Measurements from ENCODE around the gene MTFR1L.
"Not testable (repeated sequence)": the region's sequence is repeated elsewhere in the genome, so short reads cannot be mapped to it uniquely, and the experiment has no call there.

MTFR1L gene

GRCh38 chr1:25837262-25837875 is 17.6 kb downstream of the MTFR1L start:
- H3K4me1 ChIP-seq (ENCODE audit: insufficient read depth, low read length) = no peaks in the 10 kb centered on the region
- no peaks in the 10 kb centered on the region for H3K27me3 ChIP-seq (ENCODE audit: control insufficient read depth in 1 of 2, insufficient read depth in 2 of 2, low read length in 2 of 2)
- no peak overlapping the region for H3K9ac ChIP-seq (ENCODE audit: low read length)
- H3K9me3 ChIP-seq (ENCODE audit: low read length) = no peaks in the 10 kb centered on the region
- no peak overlapping the region for H3K27ac ChIP-seq (ENCODE audit: low read depth, low read length)
- H3K4me3 ChIP-seq (ENCODE audit: low read depth in 1 of 2, low read length in 2 of 2) = no peak overlapping the region
- peaks cover 27% of the 10 kb centered on the region for H3K36me3 ChIP-seq (ENCODE audit: insufficient read depth, low read length)

GRCh38 chr1:25839808-25840207 is 20.1 kb downstream of the MTFR1L start:
- H3K36me3 ChIP-seq (ENCODE audit: insufficient read depth, low read length) = peaks cover 16% of the 10 kb centered on the region

GRCh38 chr1:25843483-25843882 is 23.7 kb downstream of the MTFR1L start:
- Histone ChIP-seq H3K9ac (ENCODE audit: low read length) (no peak overlapping the region), H3K27me3 (ENCODE audit: control insufficient read depth in 1 of 2, insufficient read depth in 2 of 2, low read length in 2 of 2) (no peaks in the 10 kb centered on the region), H3K9me3 (ENCODE audit: low read length) (no peaks in the 10 kb centered on the region), H3K4me1 (ENCODE audit: insufficient read depth, low read length) (no peaks in the 10 kb centered on the region), H3K4me3 (ENCODE audit: low read depth in 1 of 2, low read length in 2 of 2) (no peak overlapping the region), H3K36me3 (ENCODE audit: insufficient read depth, low read length) (no peaks in the 10 kb centered on the region), H3K27ac (ENCODE audit: low read depth, low read length) (no peak overlapping the region)

More at GRCh38 chr1:25839808-25840207, 20.1 kb downstream of the MTFR1L start:
- not testable (repeated sequence) for H3K9me3 ChIP-seq (ENCODE audit: low read length); H3K27me3 ChIP-seq (ENCODE audit: control insufficient read depth in 1 of 2, insufficient read depth in 2 of 2, low read length in 2 of 2); H3K4me3 ChIP-seq (ENCODE audit: low read depth in 1 of 2, low read length in 2 of 2); H3K4me1 ChIP-seq (ENCODE audit: insufficient read depth, low read length); H3K27ac ChIP-seq (ENCODE audit: low read depth, low read length); H3K9ac ChIP-seq (ENCODE audit: low read length)

DNA sequence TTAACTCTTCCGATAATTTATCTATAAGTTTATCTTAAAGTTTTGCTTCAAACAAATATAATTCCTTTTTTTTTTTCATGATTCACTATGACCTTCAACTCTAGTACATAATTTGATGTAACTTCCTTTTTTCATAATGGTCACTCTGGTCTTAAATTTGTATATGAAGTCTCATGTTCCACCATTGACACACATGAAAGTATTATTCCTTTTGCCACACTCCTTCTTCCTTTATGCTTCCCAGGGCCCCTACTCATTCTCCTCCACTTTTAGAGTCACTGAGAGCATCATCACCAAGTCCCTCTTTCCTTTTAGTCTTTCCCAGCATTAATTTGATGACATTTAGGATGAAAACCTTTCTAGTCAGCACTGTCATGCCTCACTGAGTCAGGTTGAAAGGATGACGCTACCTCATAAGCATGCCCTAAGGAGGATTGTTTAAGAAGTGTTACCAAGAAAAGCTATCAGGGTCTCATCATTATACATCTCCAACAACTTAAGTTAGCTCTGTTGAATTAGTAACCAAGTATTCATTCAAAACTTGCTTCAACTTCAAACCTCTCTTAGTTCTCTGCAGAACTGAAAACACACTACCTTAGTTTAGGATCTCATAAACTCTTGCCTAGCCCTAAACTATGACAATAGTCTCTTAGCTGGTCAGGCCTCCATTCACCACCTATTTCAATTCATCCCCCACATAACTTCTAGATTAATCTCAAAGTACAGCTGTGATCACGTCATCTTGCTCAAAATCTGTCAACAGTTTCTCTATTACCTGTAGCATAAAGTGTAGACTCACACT is 25.0 kb downstream of the MTFR1L start:
- Histone ChIP-seq H3K4me3 (ENCODE audit: low read depth in 1 of 2, low read length in 2 of 2) (no peak overlapping the region), H3K9ac (ENCODE audit: low read length) (no peak overlapping the region), H3K9me3 (ENCODE audit: low read length) (no peaks in the 10 kb centered on the region), H3K4me1 (ENCODE audit: insufficient read depth, low read length) (no peaks in the 10 kb centered on the region), H3K27me3 (ENCODE audit: control insufficient read depth in 1 of 2, insufficient read depth in 2 of 2, low read length in 2 of 2) (no peaks in the 10 kb centered on the region), H3K27ac (ENCODE audit: low read depth, low read length) (no peak overlapping the region), H3K36me3 (ENCODE audit: insufficient read depth, low read length) (no peaks in the 10 kb centered on the region)

- Histone ChIP-seq H3K27me3 (ENCODE audit: control insufficient read depth in 1 of 2, insufficient read depth in 2 of 2, low read length in 2 of 2) (no peaks in the 10 kb centered on the region), H3K27ac (ENCODE audit: low read depth, low read length) (no peak overlapping the region), H3K9ac (ENCODE audit: low read length) (no peak overlapping the region), H3K9me3 (ENCODE audit: low read length) (no peaks in the 10 kb centered on the region), H3K4me1 (ENCODE audit: insufficient read depth, low read length) (no peaks in the 10 kb centered on the region), H3K4me3 (ENCODE audit: low read depth in 1 of 2, low read length in 2 of 2) (no peak overlapping the region), H3K36me3 (ENCODE audit: insufficient read depth, low read length) (no peaks in the 10 kb centered on the region)
Measured at GRCh38 chr1:25845664-25846063, 25.9 kb downstream of the MTFR1L start.

- Histone ChIP-seq H3K9me3 (ENCODE audit: low read length) (no peaks in the 10 kb centered on the region), H3K36me3 (ENCODE audit: insufficient read depth, low read length) (no peaks in the 10 kb centered on the region), H3K9ac (ENCODE audit: low read length) (no peak overlapping the region), H3K27ac (ENCODE audit: low read depth, low read length) (no peak overlapping the region), H3K27me3 (ENCODE audit: control insufficient read depth in 1 of 2, insufficient read depth in 2 of 2, low read length in 2 of 2) (no peaks in the 10 kb centered on the region), H3K4me1 (ENCODE audit: insufficient read depth, low read length) (no peaks in the 10 kb centered on the region), H3K4me3 (ENCODE audit: low read depth in 1 of 2, low read length in 2 of 2) (no peak overlapping the region)
Measured at GRCh38 chr1:25847929-25848328, 28.2 kb downstream of the MTFR1L start.

GRCh38 chr1:25848531-25848930 is 28.8 kb downstream of the MTFR1L start:
- H3K36me3 ChIP-seq (ENCODE audit: insufficient read depth, low read length) = no peaks in the 10 kb centered on the region
- H3K27me3 ChIP-seq (ENCODE audit: control insufficient read depth in 1 of 2, insufficient read depth in 2 of 2, low read length in 2 of 2) = no peaks in the 10 kb centered on the region
- no peak overlapping the region for H3K9ac ChIP-seq (ENCODE audit: low read length)
- no peaks in the 10 kb centered on the region for H3K4me1 ChIP-seq (ENCODE audit: insufficient read depth, low read length)
- no peaks in the 10 kb centered on the region for H3K9me3 ChIP-seq (ENCODE audit: low read length)
- H3K27ac ChIP-seq (ENCODE audit: low read depth, low read length) = no peak overlapping the region
- no peak overlapping the region for H3K4me3 ChIP-seq (ENCODE audit: low read depth in 1 of 2, low read length in 2 of 2)

GRCh38 chr1:25854554-25854953 is 34.8 kb downstream of the MTFR1L start:
- Histone ChIP-seq H3K36me3 (ENCODE audit: insufficient read depth, low read length) (no peaks in the 10 kb centered on the region), H3K9me3 (ENCODE audit: low read length) (no peaks in the 10 kb centered on the region), H3K27me3 (ENCODE audit: control insufficient read depth in 1 of 2, insufficient read depth in 2 of 2, low read length in 2 of 2) (no peaks in the 10 kb centered on the region), H3K27ac (ENCODE audit: low read depth, low read length) (no peak overlapping the region), H3K4me3 (ENCODE audit: low read depth in 1 of 2, low read length in 2 of 2) (no peak overlapping the region), H3K9ac (ENCODE audit: low read length) (no peak overlapping the region), H3K4me1 (ENCODE audit: insufficient read depth, low read length) (peaks cover 9% of the 10 kb centered on the region)

DNA sequence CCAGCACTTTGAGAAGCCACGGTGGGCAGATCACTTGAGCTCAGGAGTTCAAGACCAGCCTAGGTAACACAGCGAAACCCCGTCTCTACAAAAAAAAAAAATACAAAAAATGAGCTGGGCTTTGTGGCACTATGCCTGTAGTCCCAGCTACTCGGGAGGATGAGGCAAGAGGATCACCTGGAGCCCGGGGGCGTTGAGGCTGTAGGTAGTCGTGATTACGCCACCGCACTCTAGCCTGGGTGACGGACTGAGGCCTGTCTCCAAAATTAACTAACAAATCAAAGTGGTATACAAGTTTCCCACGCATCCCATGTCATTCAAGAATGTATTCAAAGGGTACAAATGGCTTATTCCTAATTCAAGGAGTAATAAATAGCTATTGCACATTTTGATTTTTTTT is 37.1 kb downstream of the MTFR1L start:
- Histone ChIP-seq H3K9me3 (ENCODE audit: low read length) (no peaks in the 10 kb centered on the region), H3K27ac (ENCODE audit: low read depth, low read length) (no peak overlapping the region), H3K9ac (ENCODE audit: low read length) (no peak overlapping the region), H3K36me3 (ENCODE audit: insufficient read depth, low read length) (no peaks in the 10 kb centered on the region), H3K4me1 (ENCODE audit: insufficient read depth, low read length) (peaks cover 9% of the 10 kb centered on the region), H3K4me3 (ENCODE audit: low read depth in 1 of 2, low read length in 2 of 2) (no peak overlapping the region), H3K27me3 (ENCODE audit: control insufficient read depth in 1 of 2, insufficient read depth in 2 of 2, low read length in 2 of 2) (no peaks in the 10 kb centered on the region)

GRCh38 chr1:25858494-25858893 is 38.7 kb downstream of the MTFR1L start:
- H3K9me3 ChIP-seq (ENCODE audit: low read length) = no peaks in the 10 kb centered on the region
- peak overlapping the region in 1 of 2 donors; percentile 79 for H3K4me3 ChIP-seq (ENCODE audit: low read depth in 1 of 2, low read length in 2 of 2)
- H3K36me3 ChIP-seq (ENCODE audit: insufficient read depth, low read length) = peaks cover 11% of the 10 kb centered on the region
- no peak overlapping the region for H3K9ac ChIP-seq (ENCODE audit: low read length)
- H3K27me3 ChIP-seq (ENCODE audit: control insufficient read depth in 1 of 2, insufficient read depth in 2 of 2, low read length in 2 of 2) = no peaks in the 10 kb centered on the region
- no peak overlapping the region for H3K27ac ChIP-seq (ENCODE audit: low read depth, low read length)
- peaks cover 9% of the 10 kb centered on the region for H3K4me1 ChIP-seq (ENCODE audit: insufficient read depth, low read length)

GRCh38 chr1:25858906-25859789 is 39.4 kb downstream of the MTFR1L start, which contains the start of gene AUNIP:
Gene AUNIP, minus strand, starts transcription at chr1:25859457. Its CDS starts 100 bp downstream, at chr1:25859357.
- H3K9me3 ChIP-seq (ENCODE audit: low read length) = no peaks in the 10 kb centered on the region

More at GRCh38 chr1:25858906-25859789, 39.4 kb downstream of the MTFR1L start, which contains the start of gene AUNIP:
- Histone ChIP-seq H3K4me3 (ENCODE audit: low read depth in 1 of 2, low read length in 2 of 2) (peak within 1 kb of the TSS; percentile 38 to 79), H3K27me3 (ENCODE audit: control insufficient read depth in 1 of 2, insufficient read depth in 2 of 2, low read length in 2 of 2) (no peaks in the 10 kb centered on the region), H3K27ac (ENCODE audit: low read depth, low read length) (peak within 1 kb of the TSS; percentile 72), H3K9ac (ENCODE audit: low read length) (peak within 1 kb of the TSS; percentile 81), H3K4me1 (ENCODE audit: insufficient read depth, low read length) (peaks cover 9% of the 10 kb centered on the region), H3K36me3 (ENCODE audit: insufficient read depth, low read length) (peaks cover 13% of the 10 kb centered on the region)
